Measurements from ENCODE around the gene REEP5. TPM values are rescaled to one million over a fixed set of nuclear protein-coding genes. Genes with fewer than 3 reads are reported as not detected.
"Not testable (repeated sequence)": the region's sequence is repeated elsewhere in the genome, so short reads cannot be mapped to it uniquely, and the experiment has no call there.

The REEP5 gene
- total and polyA plus RNA-seq, 2 of the 4 experiments (the other 2 are of a cell fraction) = 49.3 to 82.0 TPM

DNA sequence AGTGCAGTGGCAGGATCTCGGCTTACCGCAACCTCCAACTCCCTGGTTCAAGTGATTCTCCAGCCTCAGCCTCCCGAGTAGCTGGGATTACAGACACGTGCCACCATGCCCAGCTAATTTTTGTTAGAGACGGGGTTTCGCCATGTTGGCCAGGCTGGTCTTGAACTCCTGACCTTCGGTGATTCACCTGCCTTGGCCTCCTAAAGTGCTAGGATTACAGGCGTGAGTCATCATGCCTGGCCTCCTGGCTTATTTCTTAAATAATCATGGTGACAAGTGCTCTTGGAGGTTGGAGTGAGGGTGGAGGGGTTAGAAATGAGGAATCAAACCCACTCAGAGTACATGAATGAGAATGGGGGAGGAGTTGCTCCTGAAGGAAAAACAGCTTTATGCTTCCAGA, 37.8 kb upstream of the REEP5 start:
- H3K9ac ChIP-seq (ENCODE audit: low read depth, low read length); H2AK9ac ChIP-seq (replicated peaks; ENCODE audit: low read depth, low read length, poor library complexity); H2BK20ac ChIP-seq (ENCODE audit: low read depth, low read length); H3K79me1 ChIP-seq (ENCODE audit: low read depth in 1 of 2, low read length in 2 of 2); H3K18ac ChIP-seq (ENCODE audit: low read depth, low read length); H2BK120ac ChIP-seq (ENCODE audit: low read depth, low read length); H3K14ac ChIP-seq (replicated peaks; ENCODE audit: low read depth, low read length); H3K23ac ChIP-seq (ENCODE audit: low read depth, low read length); POLR2A ChIA-PET (ENCODE audit: unreplicated experiment); H3K27ac ChIP-seq (ENCODE audit: insufficient read depth, low read length); H3K9me3 ChIP-seq (ENCODE audit: control insufficient read depth, insufficient read depth, low read length); dilution Hi-C loops (cut with HindIII; ENCODE audit: low sequenced_read_pairs, unreplicated experiment); H3K9me1 ChIP-seq (ENCODE audit: insufficient read depth, low read length); H3K36me3 ChIP-seq (ENCODE audit: control insufficient read depth, insufficient read depth, low read length); H4K5ac ChIP-seq (ENCODE audit: low read depth, low read length); H3K4me2 ChIP-seq (ENCODE audit: low read depth, low read length); H2BK15ac ChIP-seq (ENCODE audit: low read depth, low read length); BruUV-seq (replicated peaks); H4K8ac ChIP-seq (ENCODE audit: low read depth in 2 of 2, low read length in 2 of 2); H3K56ac ChIP-seq (ENCODE audit: extremely low read depth, insufficient read depth, low read length); H3K27me3 ChIP-seq (ENCODE audit: control insufficient read depth, insufficient read depth, low read length); H2BK5ac ChIP-seq (ENCODE audit: low read depth, low read length, poor library complexity, severe bottlenecking); H2AFZ ChIP-seq (replicated peaks; ENCODE audit: low read length, poor library complexity); H3K4me3 ChIP-seq (ENCODE audit: insufficient read depth, low read depth, low read length); H3K4ac ChIP-seq (ENCODE audit: low read depth, low read length); H4K91ac ChIP-seq (ENCODE audit: insufficient read depth, low read depth, low read length): not testable (repeated sequence)
- Histone ChIP-seq H3K4me1 (ENCODE audit: control insufficient read depth, insufficient read depth, low read length) (peaks cover 19% of the 10 kb centered on the region), H2AK5ac (ENCODE audit: low read depth, low read length) (peak overlapping the region; percentile 20; the same call in 1 of the 2 replicates), H4K20me1 (ENCODE audit: insufficient read depth, low read length) (peaks cover 11% of the 10 kb centered on the region)
- in situ Hi-C loops (cut with MboI; ENCODE audit: low sequenced_read_pairs) = loop anchor here (25.0 kb wide), 1 partner anchor 398 kb away; no protein-coding TSS in a partner anchor
- peak; percentile 22; the same call in 1 of the 2 replicates for ATAC-seq (ENCODE audit: low read depth)
- DNase-seq = peak; percentile 91
- WGBS, 2 experiments (ENCODE audit: extremely low coverage in 2 of 2, insufficient read length in 1 of 2) = 58% methylated on average over 7 of the region's 8 CpGs; no CpG with 5 or more reads in 1 of the 2 experiments
- CTCF ChIA-PET = interaction anchor here (1.4 to 1.5 kb wide), 2 partner anchors 9 to 16 kb away, joined by 3 read pairs; partner anchors contain the start of gene DCP2
- TF ChIP-seq RCOR1 (IDR thresholded peaks at IDR 0.05; ENCODE audit: insufficient replicate concordance, low read length) = peak; percentile 67
- 0 out of 2 replicates have a peak, but pooled peaks have one; percentile 24 for TF ChIP-seq CEBPB (IDR thresholded peaks at IDR 0.05; ENCODE audit: low read depth, low read length)
- TF ChIP-seq FOS (IDR thresholded peaks at IDR 0.05; ENCODE audit: low read depth, low read length) = peak; percentile 86
- peak; percentile 54; the same call in 1 of the 2 replicates for TF ChIP-seq BHLHE40 (IDR thresholded peaks at IDR 0.05; ENCODE audit: low read depth, low read length)
- intact Hi-C loops (cut with micrococcal nuclease) = loop anchor here (10.0 kb wide), 1 partner anchor 175 kb away; no protein-coding TSS in a partner anchor
